Measurements from ENCODE around the gene HERPUD1. TPM values are rescaled to one million over a fixed set of nuclear protein-coding genes. Genes with fewer than 3 reads are reported as not detected.

The HERPUD1 gene
- total and polyA plus RNA-seq, 2 of the 8 experiments (the other 6 are each of a cell fraction or from before 2014, with no cell fraction given) = 23.3 to 34.7 TPM

- no peak for TF ChIP-seq KDM5A (IDR thresholded peaks at IDR 0.05; ENCODE audit: low read length)
- no peak for TF ChIP-seq ASH2L (IDR thresholded peaks at IDR 0.05; ENCODE audit: low read length)
- TF ChIP-seq, protein P1, sequence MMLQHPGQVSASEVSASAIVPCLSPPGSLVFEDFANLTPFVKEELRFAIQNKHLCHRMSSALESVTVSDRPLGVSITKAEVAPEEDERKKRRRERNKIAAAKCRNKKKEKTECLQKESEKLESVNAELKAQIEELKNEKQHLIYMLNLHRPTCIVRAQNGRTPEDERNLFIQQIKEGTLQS (IDR thresholded peaks at IDR 0.05; ENCODE audit: insufficient read depth, low read depth, low read length) = no peak
- TF ChIP-seq SP4 (IDR thresholded peaks at IDR 0.05; ENCODE audit: low read length) = no peak
- no peak for TF ChIP-seq SP2 (IDR thresholded peaks at IDR 0.05; ENCODE audit: low read length)
- TF ChIP-seq BRCA1 (IDR thresholded peaks at IDR 0.05; ENCODE audit: low read depth, low read length) = no peak
Observed at GRCh38 chr16:56969769-56970168, 37.8 kb downstream of the HERPUD1 start (continued).
